ENCODE data around the gene EDAR.

DNA sequence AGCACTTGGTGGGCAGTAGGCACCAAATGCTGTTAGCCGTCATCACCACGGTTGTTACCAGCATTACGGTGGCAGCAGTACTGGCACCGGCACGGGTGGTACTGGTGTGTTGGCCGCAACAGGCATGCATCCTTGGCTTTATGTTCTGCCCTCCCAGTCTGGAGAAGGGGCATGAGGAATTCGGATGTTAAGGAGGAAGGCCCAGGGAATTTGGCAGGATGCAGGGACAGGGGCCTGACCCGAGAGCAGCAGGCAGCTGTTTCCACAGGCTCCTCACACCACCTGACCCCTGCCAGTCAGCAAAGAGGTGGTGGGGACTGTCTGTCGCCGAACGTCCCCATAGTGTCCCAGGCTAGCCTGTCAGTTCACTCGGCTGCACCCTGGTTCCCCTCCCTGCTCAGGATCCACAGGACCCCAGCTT is 79.0 kb downstream of the EDAR start:
- TF ChIP-seq, protein P1, sequence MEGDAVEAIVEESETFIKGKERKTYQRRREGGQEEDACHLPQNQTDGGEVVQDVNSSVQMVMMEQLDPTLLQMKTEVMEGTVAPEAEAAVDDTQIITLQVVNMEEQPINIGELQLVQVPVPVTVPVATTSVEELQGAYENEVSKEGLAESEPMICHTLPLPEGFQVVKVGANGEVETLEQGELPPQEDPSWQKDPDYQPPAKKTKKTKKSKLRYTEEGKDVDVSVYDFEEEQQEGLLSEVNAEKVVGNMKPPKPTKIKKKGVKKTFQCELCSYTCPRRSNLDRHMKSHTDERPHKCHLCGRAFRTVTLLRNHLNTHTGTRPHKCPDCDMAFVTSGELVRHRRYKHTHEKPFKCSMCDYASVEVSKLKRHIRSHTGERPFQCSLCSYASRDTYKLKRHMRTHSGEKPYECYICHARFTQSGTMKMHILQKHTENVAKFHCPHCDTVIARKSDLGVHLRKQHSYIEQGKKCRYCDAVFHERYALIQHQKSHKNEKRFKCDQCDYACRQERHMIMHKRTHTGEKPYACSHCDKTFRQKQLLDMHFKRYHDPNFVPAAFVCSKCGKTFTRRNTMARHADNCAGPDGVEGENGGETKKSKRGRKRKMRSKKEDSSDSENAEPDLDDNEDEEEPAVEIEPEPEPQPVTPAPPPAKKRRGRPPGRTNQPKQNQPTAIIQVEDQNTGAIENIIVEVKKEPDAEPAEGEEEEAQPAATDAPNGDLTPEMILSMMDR (IDR thresholded peaks at IDR 0.05) = no peak
- no peak for TF ChIP-seq POLR2A (IDR thresholded peaks at IDR 0.05)

All from Peyer's patch (tissue), 4 donors.